ENCODE data around the gene BORCS5. TPM values are rescaled to one million over a fixed set of nuclear protein-coding genes. Genes with fewer than 3 reads are reported as not detected.

BORCS5 gene
- total and polyA plus RNA-seq, 5 donors: 6.3 to 10.9 (median 10.0) TPM

- ATAC-seq (no peak), DNase-seq (no peak)
- H3K4me3 ChIP-seq (ENCODE audit: low read length): no peak overlapping the region
- H3K9me3 ChIP-seq (ENCODE audit: control insufficient read depth, low read length): no peaks in the 10 kb centered on the region
- H3K27ac ChIP-seq (ENCODE audit: low read length): no peak overlapping the region
- intact Hi-C loops (cut with DNase I): no loop called here
- H3K4me1 ChIP-seq (ENCODE audit: control insufficient read depth, insufficient read depth, low read length): no peaks in the 10 kb centered on the region
- WGBS: 43% methylated on average over 5 of the region's 5 CpGs
- H3K27me3 ChIP-seq (ENCODE audit: control insufficient read depth, insufficient read depth): no peaks in the 10 kb centered on the region
These were observed 3.1 kb upstream of the BORCS5 start for GRCh38 chr12:12353807-12354206.

DNA sequence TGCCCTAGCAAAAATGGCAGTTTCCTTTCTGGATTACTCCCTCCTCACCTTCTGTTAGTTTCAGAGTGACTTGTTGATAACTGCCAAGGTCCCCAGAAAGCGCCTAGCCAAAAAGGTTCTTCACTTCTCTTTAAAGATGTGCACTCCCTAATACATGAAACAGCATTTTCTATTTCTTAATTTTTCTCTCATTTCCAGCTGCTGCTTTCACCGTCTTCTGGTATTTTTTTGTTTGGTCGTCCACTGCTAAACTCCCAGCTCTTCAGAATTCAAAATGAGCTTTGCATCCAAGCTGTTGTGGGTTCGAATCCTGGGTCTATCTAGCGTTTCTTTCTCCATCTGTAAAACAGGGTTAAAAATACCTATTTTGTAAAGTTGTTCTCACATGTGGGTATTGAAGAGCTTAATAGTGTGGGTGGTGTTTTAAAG lies 397 bp upstream of the BORCS5 start:
- intact Hi-C loops (cut with DNase I): no loop called here
- 39% methylated on average over 5 of the region's 5 CpGs for WGBS
- no peaks in the 10 kb centered on the region for H3K9me3 ChIP-seq (ENCODE audit: control insufficient read depth, low read length)
- peak overlapping the region; percentile 71 for H3K4me3 ChIP-seq (ENCODE audit: low read length)
- DNase-seq: no peak
- H3K4me1 ChIP-seq (ENCODE audit: control insufficient read depth, insufficient read depth, low read length): no peaks in the 10 kb centered on the region
- H3K27me3 ChIP-seq (ENCODE audit: control insufficient read depth, insufficient read depth): no peaks in the 10 kb centered on the region
- ATAC-seq: no peak
- peak overlapping the region; percentile 68 for H3K27ac ChIP-seq (ENCODE audit: low read length)

- ATAC-seq (no peak), DNase-seq (no peak)
- H3K4me1 ChIP-seq (ENCODE audit: control insufficient read depth, insufficient read depth, low read length): no peaks in the 10 kb centered on the region
- intact Hi-C loops (cut with DNase I): no loop called here
- H3K27ac ChIP-seq (ENCODE audit: low read length): peak overlapping the region; percentile 77
- H3K9me3 ChIP-seq (ENCODE audit: control insufficient read depth, low read length): no peaks in the 10 kb centered on the region
- peak overlapping the region; percentile 71 for H3K4me3 ChIP-seq (ENCODE audit: low read length)
- no peaks in the 10 kb centered on the region for H3K27me3 ChIP-seq (ENCODE audit: control insufficient read depth, insufficient read depth)
- 28% methylated on average over 10 of the region's 10 CpGs for WGBS
These were observed 1.0 kb downstream of the BORCS5 start for GRCh38 chr12:12357719-12358461.

DNA sequence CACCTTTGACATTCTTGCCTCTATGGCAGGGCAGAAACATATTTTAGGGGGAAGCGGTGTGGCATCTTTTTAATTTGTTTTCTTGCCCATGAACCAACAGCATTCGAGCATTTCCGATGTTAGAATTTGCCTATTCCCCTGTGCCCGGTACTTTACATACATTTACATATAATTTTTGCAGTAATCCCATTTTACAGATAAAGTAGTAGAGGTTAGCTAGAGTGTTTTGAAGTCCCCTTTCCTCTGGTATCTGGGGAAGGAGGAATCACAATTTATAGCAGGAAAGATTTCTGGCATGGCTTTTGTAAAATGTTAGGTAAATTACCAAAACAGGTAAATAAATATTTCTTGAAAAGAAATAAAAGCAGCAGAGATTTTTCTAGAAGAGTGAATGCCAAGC lies 1.6 kb downstream of the BORCS5 start:
- intact Hi-C loops (cut with DNase I): no loop called here
- H3K27me3 ChIP-seq (ENCODE audit: control insufficient read depth, insufficient read depth): no peaks in the 10 kb centered on the region
- WGBS: 82% methylated on average over 4 of the region's 4 CpGs
- no peaks in the 10 kb centered on the region for H3K9me3 ChIP-seq (ENCODE audit: control insufficient read depth, low read length)
- H3K4me1 ChIP-seq (ENCODE audit: control insufficient read depth, insufficient read depth, low read length): no peaks in the 10 kb centered on the region
- H3K4me3 ChIP-seq (ENCODE audit: low read length): no peak overlapping the region
- DNase-seq (no peak), ATAC-seq (no peak)
- H3K27ac ChIP-seq (ENCODE audit: low read length): no peak overlapping the region

DNA sequence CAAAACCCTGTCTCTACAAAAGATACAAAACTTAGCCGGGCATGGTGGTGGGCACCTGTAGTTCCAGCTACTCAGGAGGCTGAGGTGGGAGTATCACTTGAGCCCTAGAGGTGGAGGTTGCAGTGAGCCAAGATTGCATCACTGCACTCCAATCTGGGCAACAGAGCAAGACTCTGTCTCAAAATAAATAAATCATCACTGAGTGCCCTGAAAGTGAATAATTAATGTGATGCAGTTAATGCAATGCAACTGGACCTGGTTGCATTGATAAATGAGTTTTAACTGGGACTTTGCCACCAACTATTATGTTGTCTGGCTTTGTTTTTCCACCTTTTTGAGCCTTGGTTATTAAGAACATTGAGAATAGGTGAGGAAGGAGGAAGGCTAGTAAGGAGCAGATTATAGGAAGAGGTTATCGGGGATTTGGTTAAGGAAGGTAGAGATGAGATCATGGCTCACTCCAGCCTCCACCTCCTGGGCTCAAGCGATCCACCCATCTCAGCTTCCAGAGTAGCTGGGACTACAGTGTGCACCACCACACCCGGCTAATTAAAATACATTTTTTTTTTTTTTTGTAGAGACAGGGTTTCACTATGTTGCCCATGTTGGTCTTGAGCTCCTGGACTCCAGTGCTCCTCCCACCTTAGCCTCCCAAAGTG lies 8.0 kb downstream of the BORCS5 start:
- Histone ChIP-seq H3K27me3 (ENCODE audit: control insufficient read depth, insufficient read depth) (no peaks in the 10 kb centered on the region), H3K4me1 (ENCODE audit: control insufficient read depth, insufficient read depth, low read length) (no peaks in the 10 kb centered on the region), H3K4me3 (ENCODE audit: low read length) (no peak overlapping the region), H3K27ac (ENCODE audit: low read length) (no peak overlapping the region), H3K9me3 (ENCODE audit: control insufficient read depth, low read length) (no peaks in the 10 kb centered on the region)
- ATAC-seq (no peak), DNase-seq (no peak)
- WGBS: 93% methylated on average over 4 of the region's 4 CpGs
- intact Hi-C loops (cut with DNase I): no loop called here

DNA sequence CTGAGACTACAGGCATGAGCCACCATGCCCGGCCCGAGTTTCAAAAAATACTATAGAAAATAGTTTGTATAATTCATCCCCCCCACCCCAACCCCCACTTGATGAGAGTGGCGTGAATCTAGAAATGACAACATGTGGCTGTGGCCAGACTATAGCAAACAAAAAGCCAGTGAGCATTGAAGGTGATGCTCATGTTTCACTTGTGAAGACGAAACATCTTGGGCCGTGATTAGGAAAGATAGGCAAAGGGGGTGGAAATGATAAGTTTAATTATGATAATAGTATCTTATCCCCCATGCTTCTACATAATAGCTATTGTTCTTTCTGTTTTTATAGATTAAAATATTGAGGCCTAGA lies 8.5 kb downstream of the BORCS5 start:
- H3K4me3 ChIP-seq (ENCODE audit: low read length): no peak overlapping the region
- H3K4me1 ChIP-seq (ENCODE audit: control insufficient read depth, insufficient read depth, low read length): no peaks in the 10 kb centered on the region
- no peaks in the 10 kb centered on the region for H3K27me3 ChIP-seq (ENCODE audit: control insufficient read depth, insufficient read depth)
- no peaks in the 10 kb centered on the region for H3K9me3 ChIP-seq (ENCODE audit: control insufficient read depth, low read length)
- DNase-seq (no peak), ATAC-seq (no peak)
- H3K27ac ChIP-seq (ENCODE audit: low read length): no peak overlapping the region
- whole genome bisulfite sequencing: 92% methylated on average over 5 of the region's 5 CpGs
- intact Hi-C loops (cut with DNase I): no loop called here

GRCh38 chr12:12365931-12366431 lies 9.1 kb downstream of the BORCS5 start:
- ATAC-seq: no peak
- WGBS: 61% methylated on average over 4 of the region's 4 CpGs

GRCh38 chr12:12366701-12367481 lies 10.0 kb downstream of the BORCS5 start:
- Histone ChIP-seq H3K27ac (ENCODE audit: low read length) (no peak overlapping the region), H3K4me1 (ENCODE audit: control insufficient read depth, insufficient read depth, low read length) (no peaks in the 10 kb centered on the region), H3K27me3 (ENCODE audit: control insufficient read depth, insufficient read depth) (no peaks in the 10 kb centered on the region), H3K9me3 (ENCODE audit: control insufficient read depth, low read length) (no peaks in the 10 kb centered on the region), H3K4me3 (ENCODE audit: low read length) (no peak overlapping the region)
- 86% methylated on average over 4 of the region's 4 CpGs for WGBS
- DNase-seq: no peak
- intact Hi-C loops (cut with DNase I): no loop called here
- no peak for ATAC-seq

More at GRCh38 chr12:12365931-12366431, 9.1 kb downstream of the BORCS5 start:
- Histone ChIP-seq H3K27ac (ENCODE audit: low read length) (no peak overlapping the region), H3K4me3 (ENCODE audit: low read length) (no peak overlapping the region), H3K27me3 (ENCODE audit: control insufficient read depth, insufficient read depth) (no peaks in the 10 kb centered on the region), H3K9me3 (ENCODE audit: control insufficient read depth, low read length) (no peaks in the 10 kb centered on the region), H3K4me1 (ENCODE audit: control insufficient read depth, insufficient read depth, low read length) (no peaks in the 10 kb centered on the region)
- intact Hi-C loops (cut with DNase I): no loop called here
- DNase-seq: no peak

DNA sequence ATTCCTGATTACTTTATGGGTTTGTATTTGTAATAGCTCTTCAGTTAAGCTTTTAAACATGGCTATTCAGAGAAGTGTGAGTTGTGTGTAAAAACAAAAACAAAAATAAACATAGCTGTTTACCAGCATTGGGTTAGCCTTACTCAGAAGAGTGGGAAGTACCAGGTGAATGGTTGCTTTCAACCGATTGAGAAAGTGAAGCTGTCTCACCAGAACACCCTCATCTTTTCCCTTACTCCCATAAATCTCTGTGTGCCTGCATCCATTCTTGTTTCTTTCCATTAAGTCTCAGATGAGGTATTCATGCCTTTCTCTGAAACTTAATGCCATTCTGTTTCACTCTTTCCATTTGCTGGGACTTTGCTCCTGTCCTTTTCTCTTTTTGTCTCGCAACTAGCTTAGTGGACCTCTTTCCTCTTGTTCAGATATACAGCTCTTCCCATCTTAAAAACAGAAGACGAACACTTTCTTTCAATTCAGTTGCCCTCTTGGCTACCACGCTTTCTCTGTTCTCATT lies 10.7 kb downstream of the BORCS5 start:
- H3K4me3 ChIP-seq (ENCODE audit: low read length): no peak overlapping the region
- no peaks in the 10 kb centered on the region for H3K27me3 ChIP-seq (ENCODE audit: control insufficient read depth, insufficient read depth)
- DNase-seq (no peak), ATAC-seq (no peak)
- H3K27ac ChIP-seq (ENCODE audit: low read length): no peak overlapping the region
- H3K9me3 ChIP-seq (ENCODE audit: control insufficient read depth, low read length): no peaks in the 10 kb centered on the region
- 95% methylated on average over 4 of the region's 4 CpGs for WGBS
- H3K4me1 ChIP-seq (ENCODE audit: control insufficient read depth, insufficient read depth, low read length): no peaks in the 10 kb centered on the region
- intact Hi-C loops (cut with DNase I): no loop called here

GRCh38 chr12:12372946-12373722 lies 16.3 kb downstream of the BORCS5 start:
- intact Hi-C loops (cut with DNase I): no loop called here
- H3K9me3 ChIP-seq (ENCODE audit: control insufficient read depth, low read length): no peaks in the 10 kb centered on the region
- DNase-seq (no peak), ATAC-seq (no peak)
- no peak overlapping the region for H3K27ac ChIP-seq (ENCODE audit: low read length)
- no peaks in the 10 kb centered on the region for H3K4me1 ChIP-seq (ENCODE audit: control insufficient read depth, insufficient read depth, low read length)
- H3K27me3 ChIP-seq (ENCODE audit: control insufficient read depth, insufficient read depth): no peaks in the 10 kb centered on the region
- no peak overlapping the region for H3K4me3 ChIP-seq (ENCODE audit: low read length)
- 92% methylated on average over 4 of the region's 4 CpGs for WGBS

All from right cardiac atrium (tissue), 5 donors.